ENCODE data around the gene NAV2. TPM values are rescaled to one million over a fixed set of nuclear protein-coding genes. Genes with fewer than 3 reads are reported as not detected.

Gene NAV2
- 10 to 100 TPM; 26.4 to 35.5 TPM for total RNA-seq

GRCh38 chr11:19712281-19713195, at the start of gene NAV2:
TSS of gene NAV2 (plus strand) at chr11:19712837. CDS start at chr11:19713696, 859 bp downstream.
- ATAC-seq, result peak; percentile 98
- WGBS, 2 donors, result 0% methylated on average over 19 to 63 of the region's 91 CpGs
- intact Hi-C loops (cut with DNase I), result no loop called here

GRCh38 chr11:19663206-19663605, 49.4 kb upstream of the NAV2 start:
- Histone ChIP-seq H3K36me3 (replicated peaks in 1 of 2; ENCODE audit: insufficient read depth in 1 of 2, low read depth in 2 of 2) (no peaks in the 10 kb centered on the region), H3K4me1 (no peaks in the 10 kb centered on the region), H3K4me3 (no peak overlapping the region), H3K27ac (no peak overlapping the region), H3K27me3 (no peaks in the 10 kb centered on the region), H3K9me3 (no peaks in the 10 kb centered on the region)
- ATAC-seq (no peak), DNase-seq (no peak)
- intact Hi-C loops (cut with DNase I), result no loop called here
- 43 to 50% methylated on average over 1 of the region's 1 CpG for WGBS, 2 donors
- TF ChIP-seq CTCF (IDR thresholded peaks at IDR 0.05) (no peak), POLR2A (IDR thresholded peaks at IDR 0.05) (no peak)

More at GRCh38 chr11:19712281-19713195, at the start of gene NAV2:
- Histone ChIP-seq H3K4me1 (peaks cover 33% of the 10 kb centered on the region), H3K36me3 (replicated peaks in 1 of 2; ENCODE audit: insufficient read depth in 1 of 2, low read depth in 2 of 2) (no peaks in the 10 kb centered on the region), H3K27me3 (peaks cover 0 to 12% of the 10 kb centered on the region in 2 donors), H3K27ac (peak within 1 kb of the TSS; percentile 84 to 94 (median 88)), H3K4me3 (peak within 1 kb of the TSS; percentile 30 to 58), H3K9me3 (no peaks in the 10 kb centered on the region)
- peak; percentile 91 to 94 (median 93) for DNase-seq
- peak; percentile 89 to 92 (median 92) for TF ChIP-seq POLR2A (IDR thresholded peaks at IDR 0.05)
- peak in 2 of 7 experiments; percentile 26 to 28 for TF ChIP-seq CTCF (IDR thresholded peaks at IDR 0.05)

DNA sequence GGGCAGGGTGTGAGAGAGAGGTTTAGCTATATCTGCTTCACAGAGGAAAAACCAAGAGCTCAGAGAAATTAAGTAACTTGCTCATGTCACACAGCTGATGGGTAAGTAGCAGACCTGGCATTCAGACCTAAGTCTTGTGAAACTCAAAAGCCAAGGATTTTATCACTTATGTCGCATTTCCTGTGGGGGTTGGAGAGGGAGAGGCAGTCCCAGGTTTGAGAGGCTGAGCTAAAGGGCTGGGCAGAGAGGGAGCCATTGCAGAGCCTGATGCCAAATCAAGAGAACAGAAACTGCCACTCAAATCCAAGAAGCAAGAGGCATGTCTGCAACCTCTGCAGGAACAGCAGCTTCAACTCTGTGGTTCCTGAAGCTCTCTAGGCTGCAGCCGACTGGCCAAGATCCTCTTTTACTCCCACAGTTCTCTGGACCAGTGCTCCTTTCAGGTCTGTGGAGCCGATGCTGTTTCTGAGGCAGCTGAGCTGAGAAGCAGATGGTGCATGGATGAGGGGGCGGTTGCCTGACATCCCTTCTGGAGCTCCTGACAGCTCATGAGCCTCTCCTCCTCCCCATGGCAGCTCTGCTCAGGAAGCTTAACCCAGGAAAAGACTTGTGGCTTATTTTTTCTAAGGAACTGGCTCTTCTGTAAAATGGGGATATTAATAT, 47.6 kb upstream of the NAV2 start:
- WGBS, 2 donors, result 63 to 66% methylated on average over 4 of the region's 4 CpGs
- DNase-seq, result no peak
- intact Hi-C loops (cut with DNase I), result no loop called here
- H3K4me1 ChIP-seq, result no peaks in the 10 kb centered on the region
- ATAC-seq, result no peak
- H3K9me3 ChIP-seq, result no peaks in the 10 kb centered on the region
- no peaks in the 10 kb centered on the region for H3K27me3 ChIP-seq
- no peaks in the 10 kb centered on the region for H3K36me3 ChIP-seq (replicated peaks in 1 of 2; ENCODE audit: insufficient read depth in 1 of 2, low read depth in 2 of 2)
- no peak for TF ChIP-seq CTCF (IDR thresholded peaks at IDR 0.05)
- TF ChIP-seq POLR2A (IDR thresholded peaks at IDR 0.05), result no peak
- H3K4me3 ChIP-seq, result no peak overlapping the region
- no peak overlapping the region for H3K27ac ChIP-seq

DNA sequence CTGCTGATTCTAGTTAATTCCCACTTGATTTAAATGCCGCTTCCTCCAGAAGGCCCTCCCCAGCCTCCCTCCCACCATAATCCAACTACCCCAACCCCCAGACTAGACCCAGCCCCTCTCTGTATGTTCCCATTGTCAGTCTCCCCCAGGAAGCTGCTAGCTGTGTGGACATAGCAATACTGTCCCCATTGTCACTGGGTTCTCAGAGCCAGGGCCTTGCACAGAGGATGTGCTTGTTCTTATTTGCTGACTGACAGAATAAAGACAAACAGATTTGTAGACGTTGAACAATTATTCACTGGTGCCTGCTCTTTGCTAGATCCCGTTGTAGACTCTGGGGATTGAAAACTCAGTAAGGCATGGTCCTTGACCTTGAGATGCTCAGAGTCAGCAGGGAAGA, 45.7 kb upstream of the NAV2 start:
- no peaks in the 10 kb centered on the region for H3K36me3 ChIP-seq (replicated peaks in 1 of 2; ENCODE audit: insufficient read depth in 1 of 2, low read depth in 2 of 2)
- no peaks in the 10 kb centered on the region for H3K9me3 ChIP-seq
- no peak overlapping the region for H3K4me3 ChIP-seq
- intact Hi-C loops (cut with DNase I), result no loop called here
- no peak for ATAC-seq
- TF ChIP-seq POLR2A (IDR thresholded peaks at IDR 0.05) (no peak), CTCF (IDR thresholded peaks at IDR 0.05) (no peak)
- H3K27me3 ChIP-seq, result no peaks in the 10 kb centered on the region
- DNase-seq, result no peak
- H3K4me1 ChIP-seq, result no peaks in the 10 kb centered on the region
- WGBS, 2 donors, result 49 to 50% methylated on average over 3 of the region's 3 CpGs
- H3K27ac ChIP-seq, result no peak overlapping the region

Data from body of pancreas (tissue), 4 donors.